Mucosa of descending colon (tissue), 3 donors: ENCODE measurements around the gene RAB6A. TPM values are rescaled to one million over a fixed set of nuclear protein-coding genes. Genes with fewer than 3 reads are reported as not detected.
A peak's percentile ranks its signal among the peaks of the same experiment; 100 is the strongest.

Experiments
- ATAC-seq: fragments of 200-7000 bp; cut with Tn5 transposase; one replicate; pipeline ENCODE4 v1.9.1; 2020; ENCODE audit warnings: mild to moderate bottlenecking, moderate library complexity
- DNase-seq, 3 donors: peaks; one replicate each; pipeline ENCODE4 v3.0.0-alpha.2; 2020
- H3K36me3 ChIP-seq: fragments of 200-600 bp; one replicate; pipeline ENCODE4 v1.8.0; 2021; ENCODE audit warnings: low read depth, mild to moderate bottlenecking
- H3K4me1 ChIP-seq: fragments of 200-600 bp; one replicate; pipeline ENCODE4 v1.8.0; 2021; ENCODE audit warnings: low read depth, mild to moderate bottlenecking
- H3K4me3 ChIP-seq: fragments of 200-600 bp; one replicate; pipeline ENCODE4 v1.8.0; 2021; ENCODE audit warnings: mild to moderate bottlenecking
- H3K9me3 ChIP-seq: fragments of 200-600 bp; one replicate; pipeline ENCODE4 v1.8.0; 2021; ENCODE audit warnings: mild to moderate bottlenecking
- CTCF ChIP-seq: fragments of 200-600 bp; IDR thresholded peaks from one replicate; pipeline ENCODE4 v1.8.0; 2022; ENCODE audit warnings: antibody characterized with exemption, mild to moderate bottlenecking
- intact Hi-C, 2 donors: fragments of 100-400 bp; cut with DNase I in 1 of 2; cut with micrococcal nuclease in 1 of 2; formaldehyde crosslinking; loops; one replicate each; pipeline versions ENCODE4 v1.11.0 to v1.11.1; 2022; cut with DNase I, micrococcal nuclease
- total RNA-seq, 3 donors: library from RNA; stranded (reverse); fragmentation: NEBNext Ultra II Directional in 2 of 3; extraction: Animal tissue kit (Norgen Biotek cat#: 25700) in 2 of 3; gene quantifications; one replicate each; pipeline versions ENCODE4 v1.2.1 to v1.2.4, GENCODE V29; 2021 to 2023
- donor health status: DM: no; HTN: no; CAD: no; lungs with moderate emphysema.
- donor health status: DM: no; HTN: no; CAD: no.
- donor health status: DM: no; HTN: yes; CAD: no.

The RAB6A gene
- total RNA-seq, 3 donors from 2014 or later, result 138 to 140 (median 139) TPM

GRCh38 chr11:73652046-73652730, 108.7 kb downstream of the RAB6A start:
- Histone ChIP-seq H3K4me1 (no peaks in the 10 kb centered on the region), H3K36me3 (no peaks in the 10 kb centered on the region), H3K4me3 (no peak overlapping the region), H3K9me3 (no peaks in the 10 kb centered on the region)
- DNase-seq (no peak), ATAC-seq (peak; percentile 45)
- no peak for TF ChIP-seq CTCF
- intact Hi-C loops, result no loop called here

- no peak overlapping the region for H3K4me3 ChIP-seq
- no peaks in the 10 kb centered on the region for H3K36me3 ChIP-seq
- DNase-seq, result no peak
- ATAC-seq, result no peak
- no peak for TF ChIP-seq CTCF
- intact Hi-C loops, result no loop called here
- H3K9me3 ChIP-seq, result no peaks in the 10 kb centered on the region
- H3K4me1 ChIP-seq, result no peaks in the 10 kb centered on the region
These were observed 109.2 kb downstream of the RAB6A start for GRCh38 chr11:73651661-73652045.

- no peak for TF ChIP-seq CTCF
- ATAC-seq (no peak), DNase-seq (no peak)
- intact Hi-C loops, result no loop called here
- Histone ChIP-seq H3K4me1 (no peaks in the 10 kb centered on the region), H3K4me3 (no peak overlapping the region), H3K9me3 (no peaks in the 10 kb centered on the region), H3K36me3 (no peaks in the 10 kb centered on the region)
These were observed 109.6 kb downstream of the RAB6A start for GRCh38 chr11:73651252-73651651.

- no peak for TF ChIP-seq CTCF
- Histone ChIP-seq H3K4me1 (no peaks in the 10 kb centered on the region), H3K36me3 (no peaks in the 10 kb centered on the region), H3K4me3 (no peak overlapping the region), H3K9me3 (no peaks in the 10 kb centered on the region)
- no peak for DNase-seq
- ATAC-seq, result no peak
- intact Hi-C loops, result no loop called here
These were observed 110.5 kb downstream of the RAB6A start for GRCh38 chr11:73650400-73650799.

- ATAC-seq (no peak), DNase-seq (no peak)
- Histone ChIP-seq H3K4me1 (no peaks in the 10 kb centered on the region), H3K4me3 (no peak overlapping the region), H3K9me3 (no peaks in the 10 kb centered on the region), H3K36me3 (no peaks in the 10 kb centered on the region)
- no peak for TF ChIP-seq CTCF
- intact Hi-C loops, result no loop called here
These were observed 111.7 kb downstream of the RAB6A start for GRCh38 chr11:73649206-73649605.
